K562 (cell line): ENCODE measurements around the gene HBP1. TPM values are rescaled to one million over a fixed set of nuclear protein-coding genes. Genes with fewer than 3 reads are reported as not detected.

Experiments used
- ARID2 ChIP-seq: fragments of 450-650 bp; IDR thresholded peaks from 2 replicates; pipeline ENCODE4 v1.6.1; 2017; ENCODE audit warnings: antibody characterized with exemption, mild to moderate bottlenecking
- CBX5 ChIP-seq: IDR thresholded peaks from 2 replicates; pipeline ENCODE4 v1.6.1; 2014; ENCODE audit warnings: low read depth, borderline replicate concordance
- DDX20 ChIP-seq: fragments of 450-650 bp; IDR thresholded peaks from 2 replicates; pipeline ENCODE4 v1.6.1; 2016; ENCODE audit warnings: missing genetic modification characterization, low read depth, mild to moderate bottlenecking, missing compliant biosample characterization, moderate library complexity
- DEAF1 ChIP-seq: fragments of 450-650 bp; formaldehyde crosslinking; IDR thresholded peaks from 2 replicates; pipeline ENCODE4 v1.4.0; 2020; ENCODE audit warnings: mild to moderate bottlenecking, moderate library complexity
- HDGF ChIP-seq: fragments of 450-650 bp; IDR thresholded peaks from 2 replicates; pipeline ENCODE4 v1.6.1; 2016
- OTX1 ChIP-seq: fragments of 450-650 bp; formaldehyde crosslinking; IDR thresholded peaks from 2 replicates; pipeline ENCODE4 v1.4.0; 2022; ENCODE audit warnings: mild to moderate bottlenecking
- POLR2H ChIP-seq: IDR thresholded peaks from 2 replicates; pipeline ENCODE4 v1.6.1; 2016; ENCODE audit warnings: missing genetic modification characterization, low read depth, mild to moderate bottlenecking, control low read depth, missing compliant biosample characterization, moderate library complexity
- PYGO2 ChIP-seq: fragments of 450-650 bp; IDR thresholded peaks from 2 replicates; pipeline ENCODE4 v1.6.1; 2016; ENCODE audit warnings: mild to moderate bottlenecking, missing genetic modification characterization, moderate library complexity, missing compliant biosample characterization
- RNF2 ChIP-seq: sonication (generic); IDR thresholded peaks from 2 replicates; pipeline ENCODE4 v1.6.1; 2016
- RREB1 ChIP-seq: fragments of 250-450 bp; sonication (Bioruptor Pico); IDR thresholded peaks from 2 replicates; pipeline ENCODE4 v1.4.0; 2020
- STAG1 ChIP-seq: sonication (generic); formaldehyde crosslinking; IDR thresholded peaks from 2 replicates; pipeline ENCODE4 v1.5.0; 2020; ENCODE audit warnings: missing genetic modification reagents, borderline replicate concordance
- ZNF239 ChIP-seq: fragments of 250-450 bp; sonication (Bioruptor Pico); IDR thresholded peaks from 2 replicates; pipeline ENCODE4 v1.4.0; 2020; ENCODE audit warnings: mild to moderate bottlenecking
- ZNF398 ChIP-seq: fragments of 250-450 bp; sonication (Bioruptor Pico); IDR thresholded peaks from 2 replicates; pipeline ENCODE4 v1.8.0; 2021; ENCODE audit warnings: moderate library complexity, mild to moderate bottlenecking, inconsistent platforms
- polyA plus RNA-seq, 8 experiments: library from polyadenylated mRNA; depleted of rRNA in 4 of 8; stranded (reverse) in 5 of 8; unstranded in 3 of 8; fragments of >200 nt; fragmentation: Nextera tagmentation in 2 of 8; fragmentation: Illumina TruSeq in 1 of 8; extraction: Ambion mirVana in 2 of 8; extraction: Trizol in 1 of 8; gene quantifications; 2 replicates each; pipeline versions ENCODE4 v1.2.1 to v1.2.3, GENCODE V29; 2011 to 2014; ENCODE audit warnings: inconsistent platforms in 1 of 8, missing spikeins in 1 of 8
- total RNA-seq, 7 experiments: library from RNA; depleted of rRNA in 6 of 7; stranded (reverse); fragments of >200 nt in 6 of 7; fragmentation: Illumina TruSeq in 2 of 7; extraction: Trizol in 2 of 7; gene quantifications; 2 replicates each; pipeline versions ENCODE4 v1.2.1 to v1.2.3, GENCODE V29; 2011 to 2021; ENCODE audit warnings: low replicate concordance in 1 of 7
- TF ChIP-seq, protein P1 (sequence below), 2 experiments: fragments of 450-650 bp; IDR thresholded peaks; 2 replicates each; pipeline ENCODE4 v1.6.1; 2018; ENCODE audit warnings: mild to moderate bottlenecking in 2 of 2, low read depth in 1 of 2; ENCODE audit not compliant: partially characterized antibody in 2 of 2

The HBP1 gene
- total and polyA plus RNA-seq, 9 of the 15 experiments (the other 6 are each of a cell fraction or from before 2014, with no cell fraction given) = 18.7 to 59.9 (median 27.0) TPM

DNA sequence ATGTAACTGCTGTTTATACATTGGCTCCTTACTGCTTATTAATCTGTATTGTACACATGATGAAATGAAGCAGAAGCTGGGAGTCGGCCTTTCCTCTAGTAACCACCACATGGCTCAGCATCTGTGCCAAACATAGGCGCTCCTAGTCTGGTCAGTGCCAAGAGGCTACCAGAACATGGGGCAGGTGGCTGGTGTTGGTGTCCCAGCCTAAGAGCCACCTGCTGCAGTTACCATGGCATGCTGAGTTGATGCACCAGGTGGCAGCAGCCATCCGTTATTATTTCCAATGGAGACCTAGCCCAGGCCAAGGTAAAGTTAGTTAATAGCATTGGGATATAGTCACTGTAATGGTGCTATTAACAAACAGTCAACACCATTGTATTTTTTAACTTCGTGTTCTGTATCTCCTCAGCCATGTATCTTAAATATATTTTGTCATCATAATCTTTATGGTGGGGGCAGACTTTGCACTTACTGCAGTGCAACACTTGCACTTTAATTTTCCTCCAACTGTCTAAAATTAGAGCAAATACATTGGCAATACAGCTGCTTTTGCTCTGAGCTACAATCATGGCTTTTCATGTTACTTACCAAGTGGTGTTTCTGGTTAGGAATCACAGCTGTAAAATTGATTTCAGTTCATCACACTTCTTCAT, 33.1 kb downstream of the HBP1 start (continued):
- peak; percentile 54; the same call in 1 of the 2 replicates for TF ChIP-seq ARID2
- no peak for TF ChIP-seq POLR2H (tag)
- peak; percentile 78 for TF ChIP-seq STAG1 (CRISPR knock-in tag)
- no peak for TF ChIP-seq HDGF
- no peak for TF ChIP-seq PYGO2 (tag)
- peak; percentile 54 for TF ChIP-seq DEAF1
- TF ChIP-seq, protein P1, sequence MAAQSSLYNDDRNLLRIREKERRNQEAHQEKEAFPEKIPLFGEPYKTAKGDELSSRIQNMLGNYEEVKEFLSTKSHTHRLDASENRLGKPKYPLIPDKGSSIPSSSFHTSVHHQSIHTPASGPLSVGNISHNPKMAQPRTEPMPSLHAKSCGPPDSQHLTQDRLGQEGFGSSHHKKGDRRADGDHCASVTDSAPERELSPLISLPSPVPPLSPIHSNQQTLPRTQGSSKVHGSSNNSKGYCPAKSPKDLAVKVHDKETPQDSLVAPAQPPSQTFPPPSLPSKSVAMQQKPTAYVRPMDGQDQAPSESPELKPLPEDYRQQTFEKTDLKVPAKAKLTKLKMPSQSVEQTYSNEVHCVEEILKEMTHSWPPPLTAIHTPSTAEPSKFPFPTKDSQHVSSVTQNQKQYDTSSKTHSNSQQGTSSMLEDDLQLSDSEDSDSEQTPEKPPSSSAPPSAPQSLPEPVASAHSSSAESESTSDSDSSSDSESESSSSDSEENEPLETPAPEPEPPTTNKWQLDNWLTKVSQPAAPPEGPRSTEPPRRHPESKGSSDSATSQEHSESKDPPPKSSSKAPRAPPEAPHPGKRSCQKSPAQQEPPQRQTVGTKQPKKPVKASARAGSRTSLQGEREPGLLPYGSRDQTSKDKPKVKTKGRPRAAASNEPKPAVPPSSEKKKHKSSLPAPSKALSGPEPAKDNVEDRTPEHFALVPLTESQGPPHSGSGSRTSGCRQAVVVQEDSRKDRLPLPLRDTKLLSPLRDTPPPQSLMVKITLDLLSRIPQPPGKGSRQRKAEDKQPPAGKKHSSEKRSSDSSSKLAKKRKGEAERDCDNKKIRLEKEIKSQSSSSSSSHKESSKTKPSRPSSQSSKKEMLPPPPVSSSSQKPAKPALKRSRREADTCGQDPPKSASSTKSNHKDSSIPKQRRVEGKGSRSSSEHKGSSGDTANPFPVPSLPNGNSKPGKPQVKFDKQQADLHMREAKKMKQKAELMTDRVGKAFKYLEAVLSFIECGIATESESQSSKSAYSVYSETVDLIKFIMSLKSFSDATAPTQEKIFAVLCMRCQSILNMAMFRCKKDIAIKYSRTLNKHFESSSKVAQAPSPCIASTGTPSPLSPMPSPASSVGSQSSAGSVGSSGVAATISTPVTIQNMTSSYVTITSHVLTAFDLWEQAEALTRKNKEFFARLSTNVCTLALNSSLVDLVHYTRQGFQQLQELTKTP (IDR thresholded peaks at IDR 0.05; ENCODE audit: low read depth in 1 of 2, partially characterized antibody in 2 of 2) = no peak
- no peak for TF ChIP-seq CBX5
- TF ChIP-seq RREB1 (CRISPR knock-in tag) = 0 out of 2 replicates have a peak, but pooled peaks have one; percentile 28
- no peak for TF ChIP-seq ZNF398 (CRISPR knock-in tag)
- no peak for TF ChIP-seq DDX20 (tag)
- no peak for TF ChIP-seq ZNF239 (CRISPR knock-in tag)
- 0 out of 2 replicates have a peak, but pooled peaks have one; percentile 45 for TF ChIP-seq OTX1
- no peak for TF ChIP-seq RNF2
